RWPE1 (cell line): ENCODE results near the gene CHI3L1.
A peak's percentile ranks its signal among the peaks of the same experiment; 100 is the strongest.

Experiments
- CTCF ChIA-PET: fragments of 350-600 bp; sonication (Branson Sonifier 250); formaldehyde crosslinking; extraction: SDS; loops from one replicate; lab custom pipeline; 2021; lab: Yijun Ruan, JAX
- POLR2A ChIA-PET: fragments of 400-600 bp; formaldehyde crosslinking; extraction: SDS; loops from one replicate; lab custom pipeline; 2020; ENCODE audit warnings: antibody characterized with exemption; ENCODE audit not compliant: low non-redundant PET; lab: Yijun Ruan, JAX
- DNase-seq: peaks from one replicate; pipeline ENCODE4 v3.0.0; 2012; ENCODE audit warnings: low spot score
- H3K27ac ChIP-seq: fragments of 450-650 bp; 2 replicates; pipeline ENCODE4 v1.5.1; 2017
- TF ChIP-seq, protein P1 (sequence below): fragments of 450-650 bp; conservative IDR thresholded peaks from 2 replicates; pipeline ENCODE4 v1.5.1; 2017; ENCODE audit warnings: low read depth, mild to moderate bottlenecking

Gene CHI3L1

DNA sequence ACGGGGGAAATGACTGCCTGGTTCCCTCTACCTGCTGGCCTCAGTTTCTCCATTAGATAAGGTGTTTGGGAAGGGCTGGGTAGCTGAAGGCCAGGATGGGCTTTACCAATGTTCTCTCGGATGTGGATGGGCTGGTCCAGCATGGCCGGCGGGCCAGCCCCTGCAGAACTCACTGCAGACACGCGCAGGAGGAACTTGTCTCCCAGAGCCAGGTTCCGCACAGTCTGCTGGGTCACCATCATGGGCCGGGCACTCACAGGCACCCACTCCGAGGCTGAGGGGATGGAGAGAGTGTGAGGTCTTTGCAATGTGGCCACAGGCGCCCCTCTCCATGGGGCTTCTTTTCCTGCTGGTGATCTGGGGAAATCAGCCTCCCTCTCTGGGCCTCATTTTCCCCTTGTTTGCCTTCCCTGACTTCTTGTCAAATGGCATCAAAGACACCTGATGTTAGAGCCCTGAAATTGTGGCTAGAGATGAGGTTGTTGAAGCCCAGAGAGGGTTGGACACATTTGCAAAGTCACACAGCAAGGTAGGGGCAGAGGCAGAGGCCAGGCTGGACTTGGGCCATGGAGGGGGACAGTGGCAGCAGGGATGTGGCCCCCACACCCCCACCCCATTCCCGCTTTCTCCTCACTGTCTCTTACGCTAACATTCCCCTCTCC, 12.0 kb downstream of the CHI3L1 start:
- no peak overlapping the region for H3K27ac ChIP-seq
- CTCF ChIA-PET: interaction anchor here (0.6 to 3.1 kb wide), 4 partner anchors 57 to 162 kb away, joined by 3 to 30 read pairs (median 12); no protein-coding TSS in a partner anchor
- TF ChIP-seq, protein P1, sequence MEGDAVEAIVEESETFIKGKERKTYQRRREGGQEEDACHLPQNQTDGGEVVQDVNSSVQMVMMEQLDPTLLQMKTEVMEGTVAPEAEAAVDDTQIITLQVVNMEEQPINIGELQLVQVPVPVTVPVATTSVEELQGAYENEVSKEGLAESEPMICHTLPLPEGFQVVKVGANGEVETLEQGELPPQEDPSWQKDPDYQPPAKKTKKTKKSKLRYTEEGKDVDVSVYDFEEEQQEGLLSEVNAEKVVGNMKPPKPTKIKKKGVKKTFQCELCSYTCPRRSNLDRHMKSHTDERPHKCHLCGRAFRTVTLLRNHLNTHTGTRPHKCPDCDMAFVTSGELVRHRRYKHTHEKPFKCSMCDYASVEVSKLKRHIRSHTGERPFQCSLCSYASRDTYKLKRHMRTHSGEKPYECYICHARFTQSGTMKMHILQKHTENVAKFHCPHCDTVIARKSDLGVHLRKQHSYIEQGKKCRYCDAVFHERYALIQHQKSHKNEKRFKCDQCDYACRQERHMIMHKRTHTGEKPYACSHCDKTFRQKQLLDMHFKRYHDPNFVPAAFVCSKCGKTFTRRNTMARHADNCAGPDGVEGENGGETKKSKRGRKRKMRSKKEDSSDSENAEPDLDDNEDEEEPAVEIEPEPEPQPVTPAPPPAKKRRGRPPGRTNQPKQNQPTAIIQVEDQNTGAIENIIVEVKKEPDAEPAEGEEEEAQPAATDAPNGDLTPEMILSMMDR: no peak
- no peak for DNase-seq
- POLR2A ChIA-PET: no interaction called here

GRCh38 chr1:203173566-203173965, 12.9 kb downstream of the CHI3L1 start:
- CTCF ChIA-PET: interaction anchor here (1.2 to 3.7 kb wide), 11 partner anchors 9 to 137 kb away, joined by 5 to 84 read pairs (median 12); no protein-coding TSS in a partner anchor

DNA sequence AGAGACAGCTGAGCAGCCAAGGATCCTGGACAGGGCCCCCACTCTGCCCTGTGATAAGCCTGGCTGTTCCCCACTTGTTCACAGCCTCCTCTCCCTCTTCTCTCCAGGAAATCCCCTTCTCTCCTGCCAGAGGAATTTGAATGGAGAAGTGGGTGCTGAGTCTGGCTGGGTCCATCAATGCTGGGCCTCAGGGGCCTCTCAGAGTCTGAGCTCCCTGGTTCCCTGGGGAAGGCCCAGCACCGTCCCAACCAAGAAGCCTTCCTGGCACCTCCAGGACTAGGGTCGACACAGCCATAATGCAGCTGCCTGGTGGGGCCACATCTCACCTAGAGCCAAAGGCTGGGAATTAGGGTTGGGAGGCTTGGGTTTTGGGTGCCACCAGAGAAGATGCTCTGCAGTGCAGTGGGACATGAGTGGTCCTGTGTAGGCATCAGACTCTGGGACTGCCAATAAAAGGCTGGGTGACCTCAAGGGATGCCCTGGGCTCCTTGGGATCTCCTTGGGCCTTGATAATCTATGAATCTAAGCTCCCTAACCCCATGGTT, 13.4 kb downstream of the CHI3L1 start:
- no peak for DNase-seq
- H3K27ac ChIP-seq: no peak overlapping the region
- ChIA-PET POLR2A (no interaction called here), CTCF (interaction anchor here (0.7 to 3.7 kb wide), 37 partner anchors 9 to 143 kb away, joined by 3 to 84 read pairs (median 5); partner anchors contain the start of genes ADORA1 and CHI3L1)
- TF ChIP-seq, protein P1: no peak

More at GRCh38 chr1:203173566-203173965, 12.9 kb downstream of the CHI3L1 start:
- H3K27ac ChIP-seq: no peak overlapping the region
- POLR2A ChIA-PET: no interaction called here
- DNase-seq: no peak
- TF ChIP-seq, protein P1: no peak

DNA sequence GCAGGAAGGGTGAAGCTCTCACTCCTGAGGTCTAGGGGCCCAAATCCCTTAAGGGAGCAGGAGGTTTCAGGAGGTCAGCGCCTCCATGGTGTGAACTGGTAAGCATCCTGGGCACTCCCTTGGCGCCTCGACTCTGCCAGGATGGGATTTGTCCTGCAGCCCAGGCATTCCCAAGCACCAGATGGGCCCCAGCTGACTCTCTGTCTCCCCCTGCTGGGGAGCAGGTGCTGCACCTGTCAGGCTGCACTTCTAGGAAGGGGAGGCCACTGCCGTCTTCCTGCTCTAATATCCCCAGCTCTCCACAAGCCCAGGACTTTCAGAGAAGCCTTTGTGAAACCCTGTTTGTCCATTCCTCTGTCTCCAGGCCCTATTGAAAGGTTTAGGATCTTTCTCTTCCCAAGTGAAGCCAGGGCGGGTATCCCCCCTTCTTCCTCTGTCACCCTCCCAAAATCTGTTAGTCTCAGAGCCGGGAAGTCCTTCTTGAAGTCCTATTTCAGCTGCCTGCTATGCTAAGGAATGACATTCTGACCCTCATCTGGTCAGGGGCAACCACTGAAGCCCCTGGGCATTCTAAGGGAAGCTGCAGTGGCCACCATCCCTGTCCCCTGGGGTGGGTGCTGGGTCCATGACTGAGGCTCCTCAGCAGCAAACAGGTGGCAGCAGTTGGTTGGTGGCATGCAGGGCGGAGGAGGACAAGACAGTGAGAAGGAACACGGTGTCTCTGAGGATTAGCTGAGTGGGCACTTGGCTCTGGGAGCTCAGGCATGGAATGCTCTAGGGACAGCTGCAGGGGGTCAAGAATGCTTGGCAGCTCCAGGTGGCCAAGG, 14.1 kb downstream of the CHI3L1 start:
- TF ChIP-seq, protein P1: peak; percentile 67
- DNase-seq: peak; percentile 82
- H3K27ac ChIP-seq: no peak overlapping the region
- ChIA-PET CTCF (interaction anchor here (0.6 to 3.7 kb wide), 55 partner anchors 8 to 1416 kb away, joined by 3 to 84 read pairs (median 4); partner anchors contain the start of genes ADORA1 and CHI3L1), POLR2A (no interaction called here)

DNA sequence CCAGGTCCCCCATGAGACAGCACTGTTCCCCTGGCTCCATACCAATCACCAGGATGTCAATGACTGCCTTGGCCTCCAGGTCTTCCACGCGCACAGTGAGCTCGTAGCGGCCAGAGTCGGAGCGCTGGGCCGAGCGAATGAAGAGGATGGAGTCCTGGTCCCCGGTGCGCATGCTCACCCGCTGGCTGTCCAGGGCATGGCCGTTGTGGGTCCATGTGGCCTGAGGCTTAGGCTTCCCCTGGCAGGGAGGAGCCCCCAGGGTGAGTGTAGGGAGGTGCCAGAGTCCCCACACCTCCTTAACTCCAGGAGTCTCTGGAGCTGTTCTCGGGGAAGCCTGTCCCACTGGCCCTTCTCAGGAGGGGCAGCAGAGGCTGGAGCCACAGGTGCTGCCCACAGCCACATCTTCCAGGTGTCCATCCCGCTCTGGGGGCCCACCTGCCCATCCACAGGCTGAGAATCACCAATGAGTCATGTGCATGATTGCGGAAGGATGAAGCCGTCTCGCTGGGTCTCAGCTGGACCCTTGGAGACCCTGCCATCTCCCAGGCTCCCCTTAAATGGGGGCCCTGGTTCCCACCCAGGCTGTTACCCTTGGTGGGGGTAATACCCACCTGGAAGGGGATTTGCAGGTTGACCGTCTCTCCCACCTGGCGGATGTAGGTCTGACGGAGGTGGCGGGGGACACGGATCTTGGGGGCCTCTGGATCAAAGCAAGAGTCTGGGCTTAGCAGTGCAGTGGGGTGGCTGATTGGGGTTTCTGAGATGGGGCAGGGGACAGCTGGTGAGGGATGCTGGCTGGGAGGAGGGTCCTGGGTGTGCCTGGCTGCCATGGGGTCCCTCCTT, 14.9 kb downstream of the CHI3L1 start:
- ChIA-PET POLR2A (no interaction called here), CTCF (interaction anchor here (0.6 to 3.7 kb wide), 46 partner anchors 11 to 1388 kb away, joined by 3 to 84 read pairs (median 4); partner anchors contain the start of genes ADORA1 and CHI3L1)
- H3K27ac ChIP-seq: no peak overlapping the region
- TF ChIP-seq, protein P1: no peak
- DNase-seq: no peak
